Skeletal muscle cell (primary cell): ENCODE results near the gene EFHB.
"Not testable (repeated sequence)": the region's sequence is repeated elsewhere in the genome, so short reads cannot be mapped to it uniquely, and the experiment has no call there.

Source experiments
- DNase-seq: peaks from one replicate; pipeline ENCODE4 v3.0.0-alpha.2; 2010; ENCODE audit warnings: low read depth
- H3K4me3 ChIP-seq: 2 replicates; pipeline ENCODE4 v1.5.1; 2011; ENCODE audit warnings: low read depth, mild to moderate bottlenecking, control low read depth, low read length, moderate library complexity

The EFHB gene

DNA sequence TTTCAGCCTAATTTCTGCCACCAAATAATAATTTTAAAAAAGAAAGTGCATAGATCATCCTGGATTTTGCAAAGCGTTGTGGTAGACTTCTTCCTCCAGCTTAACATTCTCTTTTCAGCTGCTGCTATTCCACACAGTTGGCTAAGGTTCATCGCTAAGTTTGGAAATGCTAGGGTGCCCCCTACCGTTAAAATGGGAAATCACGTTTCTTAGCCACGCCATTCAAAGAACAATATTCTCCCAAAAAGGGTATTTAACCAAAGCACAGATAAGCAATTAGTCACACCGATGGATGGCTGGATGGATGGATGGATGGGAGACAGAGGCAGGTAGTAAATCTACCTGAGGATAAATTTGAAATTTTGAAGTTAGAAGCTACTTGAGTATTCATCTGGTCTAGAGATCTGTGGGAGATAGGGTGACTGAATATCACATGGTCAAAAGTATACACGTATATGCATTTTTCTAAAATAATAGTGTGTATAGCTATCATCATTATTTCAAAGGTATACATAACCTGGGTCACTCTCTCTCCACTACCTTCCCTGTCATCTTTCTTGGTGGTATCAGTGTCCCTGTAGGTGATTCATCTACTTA lies 67.2 kb downstream of the EFHB start:
- peak; percentile 18 for DNase-seq
- H3K4me3 ChIP-seq = no peak overlapping the region

DNA sequence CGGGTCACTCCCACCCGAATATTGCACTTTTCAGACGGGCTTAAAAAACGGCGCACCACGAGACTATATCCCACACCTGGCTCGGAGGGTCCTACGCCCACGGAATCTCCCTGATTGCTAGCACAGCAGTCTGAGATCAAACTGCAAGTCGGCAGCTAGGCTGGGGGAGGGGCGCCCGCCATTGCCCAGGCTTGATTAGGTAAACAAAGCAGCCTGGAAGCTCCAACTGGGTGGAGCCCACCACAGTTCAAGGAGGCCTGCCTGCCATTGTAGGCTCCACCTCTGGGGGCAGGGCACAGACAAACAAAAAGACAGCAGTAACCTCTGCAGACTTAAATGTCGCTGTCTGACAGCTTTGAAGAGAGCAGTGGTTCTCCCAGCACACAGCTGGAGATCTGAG lies 78.7 kb downstream of the EFHB start:
- not testable (repeated sequence) for DNase-seq, H3K4me3 ChIP-seq

DNA sequence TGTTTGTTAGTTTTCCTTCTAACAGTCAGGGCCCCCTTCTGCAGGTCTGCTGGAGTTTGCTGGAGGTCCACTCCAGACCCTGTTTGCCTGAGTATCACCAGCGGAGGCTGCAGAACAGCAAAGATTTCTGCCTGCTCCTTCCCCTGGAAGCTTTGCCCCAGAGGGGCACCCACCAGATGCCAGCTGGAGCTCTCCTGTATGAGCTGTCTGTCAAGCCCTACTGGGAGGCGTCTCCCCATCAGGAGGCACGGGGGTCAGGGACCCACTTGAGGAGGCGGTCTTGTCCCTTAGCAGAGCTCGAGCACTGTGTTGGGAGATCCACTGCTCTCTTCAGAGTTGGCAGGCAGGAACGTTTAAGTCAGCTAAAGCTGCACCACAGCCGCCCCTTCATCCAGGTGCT lies 87.4 kb downstream of the EFHB start:
- not testable (repeated sequence) for DNase-seq, H3K4me3 ChIP-seq
